Skeletal muscle tissue (tissue), 5 donors: ENCODE results near the gene IBA57. TPM values are rescaled to one million over a fixed set of nuclear protein-coding genes. Genes with fewer than 3 reads are reported as not detected.
A peak's percentile ranks its signal among the peaks of the same experiment; 100 is the strongest.
"Not testable (repeated sequence)": the region's sequence is repeated elsewhere in the genome, so short reads cannot be mapped to it uniquely, and the experiment has no call there.

ENCODE experiments used
- H3K27ac ChIP-seq: one replicate; pipeline ENCODE4 v1.7.0; 2013; ENCODE audit warnings: mild to moderate bottlenecking, low read depth, low read length, inconsistent platforms
- H3K27me3 ChIP-seq, 3 donors: one replicate each; pipeline ENCODE4 v1.7.0; 2013; ENCODE audit warnings: low read length in 3 of 3; ENCODE audit not compliant: control insufficient read depth in 3 of 3, insufficient read depth in 3 of 3
- H3K36me3 ChIP-seq, 3 donors: one replicate each; pipeline ENCODE4 v1.7.0; 2013; ENCODE audit warnings: low read length in 3 of 3; ENCODE audit not compliant: control insufficient read depth in 3 of 3, insufficient read depth in 3 of 3
- H3K4me1 ChIP-seq, 3 donors: one replicate each; pipeline ENCODE4 v1.7.0; 2013; ENCODE audit warnings: low read length in 3 of 3, mild to moderate bottlenecking in 3 of 3; ENCODE audit not compliant: control insufficient read depth in 3 of 3, insufficient read depth in 3 of 3
- H3K4me3 ChIP-seq, 3 donors: one replicate each; pipeline ENCODE4 v1.7.0; 2013; ENCODE audit warnings: low read length in 3 of 3
- H3K9ac ChIP-seq, 3 donors: one replicate each; pipeline ENCODE4 v1.7.0; 2013; ENCODE audit warnings: low read length in 3 of 3, mild to moderate bottlenecking in 3 of 3, moderate library complexity in 2 of 3, low read depth in 1 of 3
- H3K9me3 ChIP-seq, 3 donors: one replicate each; pipeline ENCODE4 v1.7.0; 2013; ENCODE audit warnings: low read length in 3 of 3; ENCODE audit not compliant: control insufficient read depth in 3 of 3
- small RNA-seq: library from RNA; depleted of rRNA; stranded (forward); fragments of <200 nt; gene quantifications from one replicate; pipeline ENCODE3, GENCODE V24; 2014
- total RNA-seq: library from RNA; depleted of rRNA; stranded (reverse); fragments of >200 nt; gene quantifications from one replicate; pipeline ENCODE4 v1.2.3, GENCODE V29; 2014
- donor health status: Osteomylitis.

Gene IBA57
- total RNA-seq, 1 donor from 2014 or later, result 3.1 TPM

DNA sequence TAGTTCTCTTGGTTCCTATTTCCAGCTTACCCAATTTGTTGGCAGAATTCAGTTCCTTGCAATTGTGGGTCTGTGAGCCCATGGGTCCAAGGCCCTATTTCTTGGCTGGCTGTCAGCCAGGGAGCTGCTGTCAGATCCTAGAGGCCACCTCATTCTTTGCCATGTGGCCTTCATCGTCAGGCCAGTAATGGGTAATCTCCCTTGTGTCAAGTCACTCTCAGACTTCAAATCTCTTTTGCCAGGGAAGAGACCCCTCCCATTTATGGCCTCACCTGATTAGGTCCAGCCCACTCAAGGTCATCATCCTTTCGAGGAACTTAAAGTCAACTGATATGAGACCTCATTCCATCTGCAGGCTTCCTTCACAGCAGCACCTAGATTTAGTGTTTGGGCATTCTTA is 60.1 kb downstream of the IBA57 start:
- peaks cover 61 to 80% (median 72%) of the 10 kb centered on the region in 3 donors for H3K4me1 ChIP-seq
- H3K27ac ChIP-seq, result peak overlapping the region; percentile 59
- H3K27me3 ChIP-seq, result no peaks in the 10 kb centered on the region
- H3K36me3 ChIP-seq, result peaks cover 61 to 77% (median 73%) of the 10 kb centered on the region in 3 donors
- peak overlapping the region in 1 of 3 donors; percentile 40 for H3K9ac ChIP-seq
- peaks cover 0 to 3% (median 3%) of the 10 kb centered on the region in 3 donors for H3K9me3 ChIP-seq
- H3K4me3 ChIP-seq, result peak overlapping the region in 1 of 3 donors; percentile 41

DNA sequence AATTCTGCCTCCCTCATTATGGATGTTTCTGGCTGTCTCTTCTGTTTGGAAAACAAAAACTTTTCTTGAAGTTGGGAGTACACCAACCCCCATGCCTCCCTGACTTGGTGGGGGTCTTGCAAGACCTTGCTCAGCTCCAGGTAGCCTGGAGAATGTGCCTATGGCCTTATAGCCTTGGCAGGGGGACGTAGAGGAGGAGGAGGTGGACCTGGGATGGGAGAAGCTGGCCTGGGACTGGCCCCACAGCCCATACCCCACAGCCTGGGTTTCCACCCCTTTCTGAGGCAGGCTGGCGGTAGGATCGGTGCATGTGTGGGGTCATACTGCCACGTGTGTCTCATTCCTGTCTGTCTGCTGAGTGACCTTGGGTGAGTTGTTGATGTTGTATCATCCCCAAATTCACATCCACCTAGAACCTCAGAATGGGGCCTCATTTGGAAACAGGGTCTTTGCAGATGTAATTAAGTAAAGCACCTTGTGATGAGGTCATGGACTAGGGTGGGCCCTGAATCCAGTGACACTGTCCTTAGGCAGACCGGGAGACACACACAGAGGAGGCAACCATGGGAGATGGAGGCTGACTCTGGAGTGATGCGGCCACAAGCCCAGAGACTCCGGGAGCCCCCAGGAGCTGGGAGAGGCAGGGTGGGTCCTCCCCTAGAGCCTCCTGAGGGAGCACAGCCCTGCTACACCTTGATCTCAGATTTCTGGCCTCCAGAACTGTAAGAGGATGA is 60.7 kb downstream of the IBA57 start:
- H3K4me1 ChIP-seq, result peaks cover 58 to 75% (median 71%) of the 10 kb centered on the region in 3 donors
- H3K27me3 ChIP-seq, result no peaks in the 10 kb centered on the region
- H3K27ac ChIP-seq, result peak overlapping the region; percentile 59
- peak overlapping the region in 2 of 3 donors; percentile 33 to 41 for H3K4me3 ChIP-seq
- H3K36me3 ChIP-seq, result peaks cover 59 to 79% (median 71%) of the 10 kb centered on the region in 3 donors
- peak overlapping the region in 2 of 3 donors; percentile 8 to 40 for H3K9ac ChIP-seq
- H3K9me3 ChIP-seq, result peaks cover 0 to 3% (median 3%) of the 10 kb centered on the region in 3 donors

DNA sequence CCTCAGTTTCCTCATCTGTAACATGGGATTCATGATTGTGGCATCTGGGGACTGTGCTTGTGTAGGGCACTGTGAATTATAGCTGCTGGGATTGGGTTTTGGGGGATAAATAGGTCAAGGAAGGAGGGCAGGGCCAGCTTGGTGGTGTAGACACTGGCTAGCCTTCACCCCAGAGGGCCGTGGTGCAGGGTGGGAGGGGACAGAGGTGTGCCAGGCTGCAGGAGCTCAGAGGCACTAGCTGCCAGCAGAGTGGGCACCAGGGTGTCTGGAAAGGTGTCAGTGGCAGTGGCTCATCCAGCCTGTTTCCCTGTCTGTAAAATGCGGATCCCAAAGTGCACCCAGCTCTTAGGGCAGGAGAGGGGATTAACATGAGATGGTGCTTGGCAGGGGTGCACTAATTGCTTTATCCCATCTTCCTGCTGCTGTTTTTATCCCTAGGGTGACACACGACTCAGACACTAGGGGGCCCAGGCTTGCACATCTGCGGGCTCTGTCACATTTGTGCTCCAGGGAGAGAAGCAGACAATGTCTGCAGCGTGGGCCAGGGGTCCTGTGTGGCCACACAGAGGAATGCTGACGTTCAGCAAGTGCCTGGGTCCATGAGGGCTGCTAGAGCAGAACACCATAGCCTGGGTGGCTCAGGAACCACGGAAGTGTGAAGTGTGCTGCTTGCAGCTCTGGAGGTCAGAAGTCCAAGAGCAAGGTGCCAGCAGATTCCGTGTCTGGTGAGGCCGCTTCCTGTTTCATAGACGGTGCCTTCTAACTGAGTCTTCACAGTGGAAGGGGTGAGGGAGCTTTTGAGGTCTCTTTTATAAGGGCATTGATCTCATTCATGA is 61.6 kb downstream of the IBA57 start:
- peak overlapping the region; percentile 50 for H3K27ac ChIP-seq
- peak overlapping the region in 1 of 3 donors; percentile 35 for H3K4me3 ChIP-seq
- peak overlapping the region in 2 of 3 donors; percentile 8 to 42 for H3K9ac ChIP-seq
- H3K27me3 ChIP-seq, result no peaks in the 10 kb centered on the region
- peaks cover 58 to 86% (median 71%) of the 10 kb centered on the region in 3 donors for H3K36me3 ChIP-seq
- peaks cover 54 to 76% (median 70%) of the 10 kb centered on the region in 3 donors for H3K4me1 ChIP-seq
- H3K9me3 ChIP-seq, result peaks cover 0 to 3% (median 3%) of the 10 kb centered on the region in 3 donors

DNA sequence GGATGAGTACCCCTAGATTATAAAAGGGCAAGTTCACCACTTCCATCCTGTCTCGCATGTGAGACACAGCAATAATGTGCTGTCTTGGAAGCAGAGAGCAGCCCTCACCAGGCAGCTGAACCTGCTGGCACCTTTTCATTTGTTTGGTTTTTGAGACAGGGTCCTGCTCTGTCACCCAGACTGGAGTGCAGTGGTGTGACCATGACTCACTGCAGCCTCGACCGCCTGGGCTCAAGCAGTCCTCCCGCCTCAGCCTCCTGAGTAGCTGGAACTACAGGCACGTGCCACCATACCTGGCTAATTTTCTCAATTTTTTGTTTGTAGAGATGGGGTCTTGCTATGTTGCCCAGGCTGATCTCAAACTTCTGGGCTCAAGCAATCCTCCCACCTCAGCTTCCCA is 62.5 kb downstream of the IBA57 start:
- not testable (repeated sequence) for H3K9me3 ChIP-seq, H3K27me3 ChIP-seq, H3K9ac ChIP-seq, H3K4me3 ChIP-seq
- H3K27ac ChIP-seq, result peak overlapping the region; percentile 50
- peaks cover 51 to 74% (median 67%) of the 10 kb centered on the region in 3 donors for H3K4me1 ChIP-seq
- H3K36me3 ChIP-seq, result peaks cover 59 to 87% (median 67%) of the 10 kb centered on the region in 3 donors

DNA sequence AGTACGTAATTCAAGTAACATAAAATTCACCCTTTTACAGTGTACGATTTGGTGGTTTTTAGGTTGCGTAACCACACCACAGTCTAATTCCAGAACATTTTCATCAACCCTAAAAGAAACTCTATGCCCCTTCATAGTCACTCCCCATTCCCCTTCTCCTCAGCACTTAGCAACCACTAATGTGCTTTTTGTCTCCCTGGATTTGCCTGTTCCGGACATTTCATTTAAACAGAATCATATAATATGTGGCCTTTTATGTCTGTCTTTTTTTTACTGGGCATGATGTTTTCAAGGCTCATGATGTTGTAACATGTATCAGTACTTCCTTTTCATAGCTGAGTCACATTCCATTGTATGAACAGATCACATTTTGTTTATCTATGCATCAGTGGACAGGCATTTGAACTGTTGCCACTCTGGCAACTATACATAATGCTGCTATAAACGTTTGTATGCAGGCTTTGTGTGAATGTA is 63.0 kb downstream of the IBA57 start:
- peak overlapping the region; percentile 50 for H3K27ac ChIP-seq
- H3K27me3 ChIP-seq, result no peaks in the 10 kb centered on the region
- H3K36me3 ChIP-seq, result peaks cover 57 to 82% (median 62%) of the 10 kb centered on the region in 3 donors
- H3K9me3 ChIP-seq, result peaks cover 0 to 3% (median 3%) of the 10 kb centered on the region in 3 donors
- no peak overlapping the region for H3K9ac ChIP-seq
- H3K4me1 ChIP-seq, result peaks cover 47 to 69% (median 62%) of the 10 kb centered on the region in 3 donors
- no peak overlapping the region for H3K4me3 ChIP-seq

DNA sequence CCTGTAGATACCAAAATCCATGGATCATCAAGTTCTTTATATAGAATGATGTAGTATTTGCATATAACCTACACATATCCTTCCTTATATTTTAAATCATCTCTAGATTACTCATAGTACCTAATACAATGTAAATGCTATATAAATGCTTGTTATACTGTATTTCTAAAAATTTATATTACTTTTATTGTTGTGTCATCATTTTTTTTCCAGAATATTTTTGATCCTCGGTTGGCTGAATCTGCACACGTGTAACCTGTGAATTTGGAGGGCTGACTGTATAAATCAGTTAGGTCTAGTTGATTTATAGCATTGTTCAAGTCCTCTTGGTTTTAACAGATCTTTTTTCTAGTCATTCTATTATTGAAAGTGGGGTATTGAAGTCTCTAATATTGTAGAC is 65.6 kb downstream of the IBA57 start:
- Histone ChIP-seq H3K27ac (no peak overlapping the region), H3K36me3 (peaks cover 31 to 56% (median 38%) of the 10 kb centered on the region in 3 donors), H3K4me1 (peaks cover 32 to 43% (median 37%) of the 10 kb centered on the region in 3 donors), H3K4me3 (no peak overlapping the region), H3K9me3 (no peaks in the 10 kb centered on the region), H3K9ac (no peak overlapping the region), H3K27me3 (no peaks in the 10 kb centered on the region)

Small RNAs within 50 kb of the gene (small RNA-seq; reads per million reads assigned to genes)
- gene AL359510.1, result not detected

Other genes starting within 250 kb of the IBA57 start
- gene WNT9A, start 217.9 kb upstream of the IBA57 start, total RNA-seq, result 2.1 TPM
- not detected for gene WNT3A, start 158.8 kb upstream of the IBA57 start, total RNA-seq
- gene ARF1, start 83.1 kb upstream of the IBA57 start, total RNA-seq, result 101 TPM
- 4.7 TPM for gene C1orf35, start 62.5 kb upstream of the IBA57 start, total RNA-seq
- 38.1 TPM for gene MRPL55, start 56.5 kb upstream of the IBA57 start, total RNA-seq
- 165 TPM for gene GUK1, start 25.5 kb upstream of the IBA57 start, total RNA-seq
- 1.6 TPM for gene GJC2, start 15.9 kb upstream of the IBA57 start, total RNA-seq
- 460 TPM for gene OBSCN, start 42.2 kb downstream of the IBA57 start, total RNA-seq
- 6.3 TPM for gene TRIM11, start 241.0 kb downstream of the IBA57 start, total RNA-seq